Fibroblast of skin of left biceps (primary cell): ENCODE results near the gene FKBP10.
"Not testable (repeated sequence)": the region's sequence is repeated elsewhere in the genome, so short reads cannot be mapped to it uniquely, and the experiment has no call there.

Source experiments
- DNase-seq, 2 experiments: peaks; one replicate each; pipeline ENCODE4 v3.0.0-alpha.2; 2013; ENCODE audit warnings: low read depth in 2 of 2

The FKBP10 gene

GRCh38 chr17:41837761-41838538 is 25.1 kb downstream of the FKBP10 start, which contains the start of gene KLHL10:
KLHL10 (plus strand) TSS chr17:41837825; CDS start chr17:41837933, 108 bp downstream.
- no peak for DNase-seq

GRCh38 chr17:41839448-41839847 is 26.6 kb downstream of the FKBP10 start:
- DNase-seq, result not testable (repeated sequence)

- DNase-seq, result not testable (repeated sequence)
These were observed 28.0 kb downstream of the FKBP10 start for GRCh38 chr17:41840781-41841180.

GRCh38 chr17:41844971-41845370 is 32.2 kb downstream of the FKBP10 start:
- no peak for DNase-seq

- DNase-seq, result no peak
These were observed 36.0 kb downstream of the FKBP10 start for GRCh38 chr17:41848788-41849187.

GRCh38 chr17:41849251-41849990 is 36.6 kb downstream of the FKBP10 start:
- no peak for DNase-seq

- DNase-seq, result not testable (repeated sequence)
These were observed 38.6 kb downstream of the FKBP10 start for GRCh38 chr17:41851382-41851781.

- DNase-seq, result no peak
These were observed 47.6 kb downstream of the FKBP10 start for GRCh38 chr17:41860254-41860931.

- no peak for DNase-seq
These were observed 50.5 kb downstream of the FKBP10 start for GRCh38 chr17:41863074-41863848.

- no peak for DNase-seq
These were observed 51.7 kb downstream of the FKBP10 start for GRCh38 chr17:41864498-41864835.

- DNase-seq, result peak; percentile 64 to 65
These were observed 52.2 kb downstream of the FKBP10 start, which contains the start of gene KLHL11 for GRCh38 chr17:41864836-41865595. KLHL11 (minus strand) TSS chr17:41865423; CDS start chr17:41865370, 53 bp downstream.

GRCh38 chr17:41865596-41865893 is 52.7 kb downstream of the FKBP10 start:
- DNase-seq, result no peak

GRCh38 chr17:41868568-41868967 is 55.8 kb downstream of the FKBP10 start:
- DNase-seq, result no peak

GRCh38 chr17:41869426-41869825 is 56.6 kb downstream of the FKBP10 start:
- no peak for DNase-seq

GRCh38 chr17:41870097-41870496 is 57.3 kb downstream of the FKBP10 start:
- no peak for DNase-seq

- no peak for DNase-seq
These were observed 57.8 kb downstream of the FKBP10 start for GRCh38 chr17:41870627-41871026.

GRCh38 chr17:41871789-41872188 is 59.0 kb downstream of the FKBP10 start:
- no peak for DNase-seq
